Measurements from ENCODE around the gene MYH15.

DNA sequence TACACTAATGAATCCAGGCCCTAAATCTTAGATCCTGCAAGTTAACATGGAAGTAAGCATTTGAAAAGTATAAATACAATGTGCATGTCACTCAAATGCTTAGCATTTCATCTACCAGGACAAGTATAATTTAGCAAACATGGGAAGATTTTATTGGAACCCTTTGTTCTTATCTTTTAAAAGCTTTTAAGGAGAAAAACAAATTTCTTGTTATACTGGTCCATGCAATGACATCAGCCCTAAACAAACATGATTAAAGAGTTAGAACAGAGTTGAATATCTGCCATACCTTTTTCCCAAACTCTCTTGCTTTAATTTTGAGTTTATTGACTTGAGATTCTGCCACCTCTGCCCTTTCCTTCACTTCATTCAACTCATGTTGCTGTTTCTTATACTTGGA, 127.1 kb downstream of the MYH15 start:
- TF ChIP-seq EP300 (IDR thresholded peaks at IDR 0.05) (no peak), POLR2AphosphoS5 (IDR thresholded peaks at IDR 0.05) (no peak), POLR2A (IDR thresholded peaks at IDR 0.05) (no peak)
- TF ChIP-seq, protein P1, sequence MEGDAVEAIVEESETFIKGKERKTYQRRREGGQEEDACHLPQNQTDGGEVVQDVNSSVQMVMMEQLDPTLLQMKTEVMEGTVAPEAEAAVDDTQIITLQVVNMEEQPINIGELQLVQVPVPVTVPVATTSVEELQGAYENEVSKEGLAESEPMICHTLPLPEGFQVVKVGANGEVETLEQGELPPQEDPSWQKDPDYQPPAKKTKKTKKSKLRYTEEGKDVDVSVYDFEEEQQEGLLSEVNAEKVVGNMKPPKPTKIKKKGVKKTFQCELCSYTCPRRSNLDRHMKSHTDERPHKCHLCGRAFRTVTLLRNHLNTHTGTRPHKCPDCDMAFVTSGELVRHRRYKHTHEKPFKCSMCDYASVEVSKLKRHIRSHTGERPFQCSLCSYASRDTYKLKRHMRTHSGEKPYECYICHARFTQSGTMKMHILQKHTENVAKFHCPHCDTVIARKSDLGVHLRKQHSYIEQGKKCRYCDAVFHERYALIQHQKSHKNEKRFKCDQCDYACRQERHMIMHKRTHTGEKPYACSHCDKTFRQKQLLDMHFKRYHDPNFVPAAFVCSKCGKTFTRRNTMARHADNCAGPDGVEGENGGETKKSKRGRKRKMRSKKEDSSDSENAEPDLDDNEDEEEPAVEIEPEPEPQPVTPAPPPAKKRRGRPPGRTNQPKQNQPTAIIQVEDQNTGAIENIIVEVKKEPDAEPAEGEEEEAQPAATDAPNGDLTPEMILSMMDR (IDR thresholded peaks at IDR 0.05), result no peak

Data from gastroesophageal sphincter (tissue), 3 donors.